HG03139 (cell line): Measurements from ENCODE around the gene ARPC2.

Experiments
- ATAC-seq: cut with Tn5 transposase; IDR thresholded peaks from one replicate; pipeline ENCODE4 v1.9.1; 2021; ENCODE audit not compliant: unreplicated experiment

The ARPC2 gene

GRCh38 chr2:218252509-218253231, 35.7 kb downstream of the ARPC2 start:
- no peak for ATAC-seq

GRCh38 chr2:218253232-218253625, 36.2 kb downstream of the ARPC2 start:
- ATAC-seq: no peak

GRCh38 chr2:218255446-218255845, 38.5 kb downstream of the ARPC2 start:
- no peak for ATAC-seq

GRCh38 chr2:218256612-218257350, 39.8 kb downstream of the ARPC2 start:
- no peak for ATAC-seq

- ATAC-seq: peak; percentile 82
These were observed 40.5 kb downstream of the ARPC2 start for GRCh38 chr2:218257390-218257981.

- no peak for ATAC-seq
These were observed 42.3 kb downstream of the ARPC2 start for GRCh38 chr2:218259099-218259961.

GRCh38 chr2:218260166-218260565, 43.2 kb downstream of the ARPC2 start:
- ATAC-seq: no peak

GRCh38 chr2:218260742-218261422, 43.9 kb downstream of the ARPC2 start, which contains the start of gene GPBAR1:
Gene GPBAR1, plus strand, starts transcription at chr2:218261015. Its CDS starts 1,710 bp downstream, at chr2:218262725.
- ATAC-seq: no peak

GRCh38 chr2:218261423-218262236, 44.6 kb downstream of the ARPC2 start:
- no peak for ATAC-seq

GRCh38 chr2:218262237-218262600, 45.2 kb downstream of the ARPC2 start:
- ATAC-seq: no peak

GRCh38 chr2:218262631-218263586, 45.9 kb downstream of the ARPC2 start:
- ATAC-seq: no peak

- ATAC-seq: no peak
These were observed 47.0 kb downstream of the ARPC2 start for GRCh38 chr2:218263817-218264641.

GRCh38 chr2:218264773-218265561, 48.0 kb downstream of the ARPC2 start:
- no peak for ATAC-seq

GRCh38 chr2:218265626-218266025, 48.6 kb downstream of the ARPC2 start:
- ATAC-seq: no peak

- no peak for ATAC-seq
These were observed 49.5 kb downstream of the ARPC2 start for GRCh38 chr2:218266316-218266979.

- no peak for ATAC-seq
These were observed 50.3 kb downstream of the ARPC2 start for GRCh38 chr2:218267259-218267658.
